HG03342 (cell line): ENCODE data around the gene AFF4.
"Not testable (repeated sequence)": the region's sequence is repeated elsewhere in the genome, so short reads cannot be mapped to it uniquely, and the experiment has no call there.

Experiments used
- ATAC-seq: cut with Tn5 transposase; IDR thresholded peaks from one replicate; pipeline ENCODE4 v1.9.1; 2021; ENCODE audit warnings: mild to moderate bottlenecking, moderate library complexity; ENCODE audit not compliant: unreplicated experiment

Gene AFF4

DNA sequence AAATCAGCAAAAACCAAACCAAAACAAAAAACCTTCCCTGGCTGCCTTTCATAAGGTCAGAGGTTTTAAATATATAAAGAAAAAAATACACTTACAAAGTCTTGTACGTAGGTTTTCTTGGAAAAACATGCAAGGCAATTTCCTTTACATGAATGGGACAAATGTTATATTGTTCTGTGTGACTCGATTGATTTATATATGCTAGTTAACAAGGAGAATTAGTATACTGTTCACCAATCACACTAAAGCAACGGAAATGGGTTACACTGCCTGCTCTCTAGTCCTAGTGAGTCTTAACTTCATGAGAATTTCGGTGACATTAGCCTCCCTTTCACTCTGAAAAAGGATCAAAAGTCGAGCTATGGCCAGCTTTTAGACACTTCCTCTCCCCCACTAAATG, 102.7 kb downstream of the AFF4 start:
- ATAC-seq, result no peak

DNA sequence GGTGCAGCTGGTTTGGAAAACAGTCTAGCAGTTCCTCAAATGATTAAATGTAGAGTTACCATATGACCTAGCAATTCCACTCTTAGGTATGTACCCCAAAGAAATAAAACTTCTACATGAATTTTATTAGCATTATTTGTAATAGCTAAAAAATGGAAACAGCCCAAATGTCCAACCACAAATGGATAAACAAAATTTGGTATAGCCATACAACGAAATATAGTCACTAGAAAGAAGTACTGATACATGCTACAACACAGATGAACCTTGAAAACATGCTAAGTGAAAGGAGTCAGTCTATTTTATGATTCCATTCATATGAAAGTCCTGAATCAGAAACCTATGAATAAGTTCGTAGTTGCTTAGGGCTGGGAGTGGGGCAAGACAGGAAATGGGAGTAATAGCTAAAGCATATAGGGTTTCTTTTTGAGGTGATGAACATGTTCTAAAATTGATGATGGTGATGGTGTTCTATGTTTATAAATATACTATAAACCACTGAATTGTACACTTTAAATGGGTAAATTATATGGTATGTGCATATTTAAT, 103.5 kb downstream of the AFF4 start:
- ATAC-seq, result no peak

DNA sequence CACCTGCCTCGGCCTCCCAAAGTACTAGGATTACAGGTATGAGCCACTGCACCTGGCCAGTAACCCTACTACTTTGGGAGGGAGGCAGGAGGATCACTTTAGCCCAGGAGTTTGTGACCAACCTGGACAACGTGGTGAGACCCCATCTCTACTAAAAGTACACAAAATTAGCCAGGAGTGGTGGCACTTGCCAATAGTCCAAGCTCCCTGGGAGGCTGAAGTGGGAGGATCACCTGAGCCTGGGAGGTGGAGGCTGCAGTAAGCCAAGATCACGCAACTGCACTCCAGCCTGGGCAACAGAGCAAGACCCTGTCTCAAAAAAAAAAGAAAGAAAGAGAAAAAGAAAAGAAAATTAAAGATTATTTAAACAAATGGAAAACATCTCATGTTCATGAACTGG, 107.4 kb downstream of the AFF4 start:
- no peak for ATAC-seq

DNA sequence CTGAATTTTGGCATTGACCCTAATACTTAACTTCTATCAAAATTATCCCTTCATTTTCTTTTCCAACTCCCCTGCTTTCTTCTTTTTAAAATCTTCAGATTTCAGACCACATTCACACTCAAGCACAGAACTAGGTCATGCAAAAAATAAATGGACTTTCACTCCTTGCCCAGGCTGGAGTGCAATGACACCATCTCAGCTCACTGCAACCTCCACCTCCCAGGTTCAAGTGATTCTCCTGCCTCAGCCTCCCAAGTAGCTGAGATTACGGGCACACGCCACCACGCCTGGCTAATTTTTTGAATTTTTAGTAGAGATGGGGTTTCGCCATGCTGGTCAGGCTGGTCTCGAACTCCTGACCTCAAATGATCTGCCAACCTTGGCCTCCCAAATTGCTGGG, 108.4 kb downstream of the AFF4 start:
- ATAC-seq, result not testable (repeated sequence)

DNA sequence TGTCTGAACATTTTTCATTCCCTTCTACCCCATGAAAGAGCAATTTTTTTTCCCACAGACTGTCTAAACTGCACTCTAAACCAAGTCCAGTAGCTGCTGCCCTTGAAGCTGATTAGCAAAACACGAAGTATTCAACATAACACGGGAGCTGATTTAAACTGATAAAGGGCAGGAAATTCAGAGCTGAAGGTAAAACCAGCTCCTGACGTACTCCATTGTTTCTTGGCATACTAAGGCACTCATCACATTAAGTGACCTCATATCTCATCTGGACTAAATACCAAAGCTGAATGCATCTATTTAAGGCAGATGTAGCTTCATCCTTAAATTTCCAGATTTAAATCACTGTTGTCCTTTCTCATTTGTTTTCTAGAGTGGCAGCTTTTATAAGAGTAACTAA, 109.1 kb downstream of the AFF4 start:
- ATAC-seq, result no peak

DNA sequence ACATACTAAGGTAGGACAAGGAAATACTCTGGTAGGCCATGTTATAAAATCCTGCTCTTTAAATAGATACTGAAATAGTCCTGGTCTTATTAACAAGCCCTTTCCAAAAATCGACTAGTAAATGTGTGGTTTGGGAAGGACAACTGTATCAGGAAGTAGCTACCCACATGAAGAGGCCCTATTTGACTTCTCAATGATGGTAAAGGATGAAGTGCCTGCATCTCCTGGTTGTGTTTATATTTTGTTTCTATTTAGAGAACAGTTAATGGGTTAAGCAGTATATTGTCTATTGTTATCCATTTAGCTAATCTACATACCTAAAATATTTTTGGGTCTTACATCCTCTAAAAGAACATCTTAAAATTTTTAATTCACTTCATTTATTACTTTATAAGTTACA, 109.6 kb downstream of the AFF4 start:
- ATAC-seq, result no peak

DNA sequence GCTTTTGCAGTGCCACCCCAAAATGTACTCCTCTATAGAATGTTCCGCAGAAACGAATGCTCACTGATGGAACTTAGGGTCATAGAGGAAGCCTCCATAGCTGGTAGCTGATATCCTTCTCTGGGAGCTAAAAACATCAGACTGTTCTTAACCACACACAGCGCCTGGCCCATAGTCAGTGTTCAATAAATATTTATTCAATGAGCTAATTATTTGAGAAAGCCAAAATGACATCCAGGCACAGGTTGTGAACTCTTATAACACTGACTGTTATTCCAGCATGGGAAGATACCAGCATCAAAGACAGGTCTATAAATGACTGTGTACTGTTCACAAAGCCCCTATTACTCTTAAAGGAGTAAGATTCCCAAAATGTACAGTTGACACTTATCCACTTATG, 110.1 kb downstream of the AFF4 start:
- ATAC-seq, result no peak

DNA sequence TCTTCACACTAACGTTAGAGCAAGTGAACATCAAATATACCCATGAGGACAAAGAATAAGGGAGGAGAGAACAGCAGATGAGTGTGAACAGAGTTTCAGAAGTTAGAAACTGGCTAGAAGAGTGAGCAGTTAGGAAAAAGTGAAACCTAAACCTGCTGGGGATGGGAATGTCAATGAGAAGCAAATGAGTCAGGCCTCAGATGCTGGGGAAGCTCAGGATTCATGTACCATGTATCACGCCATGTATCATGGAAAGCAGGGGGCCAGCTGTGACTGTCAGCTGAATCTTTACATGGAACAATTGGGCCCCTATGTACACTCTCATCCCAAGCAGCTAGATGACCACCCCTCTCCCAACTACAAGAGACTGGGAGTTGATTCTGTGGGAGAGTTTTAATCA, 113.4 kb downstream of the AFF4 start:
- no peak for ATAC-seq

DNA sequence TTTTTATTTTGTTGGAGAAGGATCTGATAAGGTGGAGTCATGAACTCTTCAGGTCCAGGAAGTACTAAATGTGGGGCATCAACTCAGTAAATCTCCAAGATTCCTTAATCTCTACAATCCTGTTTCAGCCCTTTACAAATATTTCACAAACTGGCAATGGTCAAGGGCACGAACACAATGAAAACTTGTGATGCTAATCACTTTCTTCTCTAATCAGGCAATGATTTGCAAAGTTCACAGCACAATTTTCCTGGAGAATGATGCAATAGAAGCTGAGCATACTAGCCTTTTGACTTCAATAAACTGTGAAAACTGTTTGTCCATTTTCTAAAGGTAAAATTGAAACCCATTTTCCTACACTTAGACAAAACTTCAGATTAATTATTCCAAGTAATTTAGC, 114.1 kb downstream of the AFF4 start:
- no peak for ATAC-seq

DNA sequence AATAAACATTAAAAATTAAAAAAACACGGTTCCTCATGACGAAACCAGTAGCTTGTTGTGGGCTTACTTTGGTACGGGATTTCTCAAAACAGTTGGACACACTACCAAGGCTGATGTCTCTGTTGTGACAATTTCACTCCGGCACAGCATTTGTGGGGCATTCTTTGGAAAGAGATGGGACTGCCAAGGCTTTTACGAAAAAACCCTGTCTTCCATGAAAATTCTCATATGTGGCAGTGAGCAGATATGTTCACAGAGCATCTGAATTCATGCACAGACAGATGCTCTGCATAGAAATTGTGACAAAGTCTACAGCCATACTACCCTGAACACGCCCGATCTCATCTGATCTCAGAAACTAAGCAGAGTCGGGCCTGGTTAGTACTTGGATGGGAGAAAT, 115.2 kb downstream of the AFF4 start:
- ATAC-seq, result no peak

DNA sequence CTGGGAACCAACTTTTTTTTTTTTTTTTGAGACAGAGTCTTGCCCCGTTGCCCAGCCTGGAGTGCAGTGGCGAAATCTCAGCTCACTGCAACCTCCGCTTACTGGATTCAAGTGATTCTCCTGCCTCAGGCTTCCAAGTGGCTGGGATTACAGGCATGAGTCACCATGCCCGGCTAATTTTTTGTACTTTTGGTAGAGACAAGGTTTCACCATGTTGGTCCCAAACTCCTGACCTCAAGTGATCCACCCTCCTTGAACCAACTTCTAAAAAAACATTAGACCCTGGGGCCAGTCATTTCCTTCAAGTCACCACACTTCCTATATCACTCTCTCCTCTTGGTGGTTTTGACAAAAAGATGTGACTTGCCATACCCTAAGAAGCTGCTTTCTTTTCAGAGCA, 122.1 kb downstream of the AFF4 start:
- no peak for ATAC-seq

DNA sequence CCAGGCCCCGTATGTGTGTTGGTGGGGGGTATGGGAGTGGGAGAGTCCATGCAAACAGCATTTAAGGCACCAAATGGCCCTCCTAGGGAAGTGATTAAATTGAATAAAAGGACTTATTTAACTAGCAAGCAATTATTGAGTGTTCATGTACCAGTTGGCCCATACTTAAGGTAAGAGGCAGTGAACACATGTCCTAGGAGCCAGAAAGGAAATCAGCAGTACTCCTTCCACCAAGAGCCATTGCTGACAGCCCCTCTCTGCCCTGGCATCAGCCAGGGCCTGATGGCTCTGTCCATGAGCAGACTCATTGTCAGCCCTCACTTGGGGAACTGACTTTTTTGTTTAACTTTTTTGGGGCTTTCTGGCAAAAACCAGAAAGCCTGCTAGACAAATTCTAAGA, 122.5 kb downstream of the AFF4 start:
- ATAC-seq, result no peak

DNA sequence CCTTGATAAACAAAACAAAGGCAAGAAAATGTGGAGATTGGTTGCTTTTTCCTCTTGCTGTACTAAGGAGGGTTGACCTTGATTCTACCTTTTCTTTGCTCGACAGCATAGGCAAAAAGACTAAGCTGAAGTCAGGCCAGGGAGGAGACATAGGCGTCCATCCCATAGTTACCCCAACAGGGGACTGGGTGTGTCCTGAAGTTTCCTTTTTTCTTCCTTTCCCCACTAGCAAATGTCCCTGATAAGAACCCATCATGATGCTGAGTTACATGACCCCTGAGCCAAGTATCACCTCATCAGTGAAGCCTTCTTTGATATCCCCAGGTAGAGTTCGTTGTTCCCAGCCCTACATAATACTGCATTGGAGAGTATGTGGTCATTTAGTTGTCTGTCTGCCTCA, 123.1 kb downstream of the AFF4 start:
- ATAC-seq, result no peak

DNA sequence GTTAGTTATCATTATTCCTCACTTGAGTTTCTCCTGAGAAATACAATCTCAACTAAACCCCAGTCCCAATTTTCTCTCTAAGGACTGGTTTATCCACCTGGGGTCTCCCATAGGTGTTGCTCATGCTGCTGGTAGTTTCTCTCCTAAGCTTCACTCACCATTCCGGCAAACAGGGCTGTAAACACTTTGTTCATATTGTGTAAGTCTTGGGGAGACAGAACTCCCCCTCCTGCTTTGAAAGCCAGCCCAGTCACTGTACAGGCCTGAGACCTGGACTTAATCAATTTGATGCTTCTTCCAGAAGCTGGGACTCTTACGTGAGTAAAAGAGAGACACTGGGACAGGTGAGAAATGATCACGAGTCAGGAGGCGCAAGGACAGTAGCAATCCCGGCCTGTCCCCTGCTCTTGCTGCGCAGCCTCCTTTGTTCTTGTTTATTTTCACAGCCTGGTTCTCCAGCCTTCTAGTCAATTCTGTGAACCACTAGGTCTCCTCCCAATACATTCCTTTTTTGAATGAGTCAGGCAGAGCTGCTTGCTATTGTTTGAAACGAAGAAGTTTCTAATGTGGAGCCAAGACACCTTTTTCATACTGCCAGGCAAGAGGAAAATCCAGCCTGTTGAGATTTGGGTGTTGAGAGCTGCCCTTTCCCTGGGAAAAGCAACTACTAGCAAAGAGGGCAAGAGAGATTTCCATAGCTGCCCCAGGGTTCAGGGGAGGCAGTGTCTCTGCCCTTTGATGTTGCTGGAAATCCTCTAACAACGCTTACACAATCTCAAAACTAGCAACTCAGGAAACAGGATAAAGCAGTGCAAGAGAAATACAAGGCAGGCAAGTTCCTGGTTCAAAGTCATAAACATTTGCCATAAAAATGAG, 123.8 kb downstream of the AFF4 start:
- no peak for ATAC-seq

DNA sequence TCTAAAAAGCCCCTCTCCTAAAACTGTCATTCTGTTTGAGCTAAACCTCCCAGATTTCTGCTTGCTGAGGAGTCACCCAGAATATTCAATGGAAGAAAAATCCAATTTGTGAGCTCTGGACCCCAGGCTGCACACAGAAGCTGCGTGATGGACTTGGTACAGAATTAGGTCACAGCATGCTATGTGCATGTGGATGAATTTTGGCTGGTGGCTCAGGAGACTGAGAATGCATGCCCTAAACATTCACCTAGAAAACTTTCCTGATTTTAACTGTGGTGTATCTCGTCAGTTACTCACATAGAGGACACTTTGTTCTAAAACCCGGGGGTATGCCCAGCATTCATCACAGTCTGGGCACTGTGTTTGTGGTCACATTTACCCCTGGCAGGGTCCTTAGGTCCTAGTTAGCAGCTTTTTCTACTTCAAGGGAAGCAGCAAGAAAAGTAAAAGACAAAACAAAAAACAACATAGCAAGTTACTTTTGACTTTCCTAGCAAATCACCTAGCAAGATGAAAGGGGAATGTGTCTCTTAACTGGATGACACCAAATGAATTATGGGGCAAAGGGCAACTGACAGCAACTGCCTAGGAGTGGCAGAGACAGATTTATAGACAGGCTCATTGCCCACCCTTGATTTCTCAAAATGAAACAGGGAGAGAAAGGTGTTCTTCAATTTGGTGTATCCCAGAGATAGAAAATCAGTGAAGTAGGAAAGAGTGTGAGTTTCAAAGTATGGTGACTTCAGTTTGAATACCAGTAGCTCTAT, 124.7 kb downstream of the AFF4 start:
- ATAC-seq, result no peak

DNA sequence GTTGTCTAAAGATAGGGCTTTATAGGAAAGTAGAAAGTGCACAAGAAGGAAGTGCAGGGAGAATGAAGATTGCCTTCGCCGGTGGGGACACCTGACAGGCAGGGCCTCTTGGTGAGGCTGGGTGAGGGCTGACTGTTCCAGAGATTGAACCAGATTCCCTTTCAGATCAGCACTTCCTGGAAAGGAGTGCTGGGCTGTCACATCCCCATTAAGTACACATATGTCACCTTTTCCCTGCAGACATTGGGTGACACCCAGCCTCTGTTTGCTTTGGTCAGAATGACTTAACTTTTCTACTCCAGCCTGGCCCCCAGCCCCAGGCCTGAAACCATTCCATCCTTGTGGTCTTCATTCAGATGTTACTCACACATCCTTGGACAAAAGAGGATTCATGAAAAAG, 125.6 kb downstream of the AFF4 start:
- no peak for ATAC-seq

DNA sequence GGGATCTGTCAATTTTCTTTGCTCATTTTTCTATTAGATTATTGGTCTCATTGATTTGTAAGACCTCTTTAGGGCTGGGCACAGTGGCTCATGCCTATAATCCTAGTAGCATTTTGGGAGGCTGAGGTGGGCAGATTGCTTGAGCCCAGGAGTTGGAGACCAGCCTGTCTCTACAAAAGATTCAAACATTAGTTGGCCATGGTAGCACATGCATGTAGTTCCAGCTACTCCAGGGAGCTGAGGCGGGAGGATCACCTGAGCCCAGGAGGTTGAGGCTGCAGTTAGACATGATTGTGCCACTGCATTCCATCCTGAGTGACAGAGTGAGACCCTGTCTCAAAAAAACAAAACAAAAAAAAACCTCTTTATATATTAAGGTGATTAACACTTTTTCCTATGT, 126.6 kb downstream of the AFF4 start:
- ATAC-seq, result no peak

DNA sequence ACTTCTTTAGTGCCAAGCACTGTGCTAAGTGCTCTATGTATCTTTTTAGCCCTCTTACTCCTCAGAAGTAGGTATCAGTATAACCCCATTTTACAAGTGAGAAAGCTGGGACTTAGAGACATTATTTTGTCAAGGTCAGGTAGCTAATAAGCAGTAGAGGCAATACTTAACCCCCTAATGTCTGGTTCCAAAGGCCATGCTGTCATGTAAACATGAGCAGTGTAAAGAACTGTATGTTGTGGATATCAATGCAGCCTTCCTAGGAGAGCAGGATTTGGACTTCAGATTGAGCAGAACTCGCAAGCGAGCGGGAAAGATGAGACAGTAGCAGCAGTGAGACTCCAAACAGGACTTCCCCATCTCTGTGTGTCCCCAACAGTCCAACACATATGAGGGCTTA, 129.4 kb downstream of the AFF4 start:
- no peak for ATAC-seq

DNA sequence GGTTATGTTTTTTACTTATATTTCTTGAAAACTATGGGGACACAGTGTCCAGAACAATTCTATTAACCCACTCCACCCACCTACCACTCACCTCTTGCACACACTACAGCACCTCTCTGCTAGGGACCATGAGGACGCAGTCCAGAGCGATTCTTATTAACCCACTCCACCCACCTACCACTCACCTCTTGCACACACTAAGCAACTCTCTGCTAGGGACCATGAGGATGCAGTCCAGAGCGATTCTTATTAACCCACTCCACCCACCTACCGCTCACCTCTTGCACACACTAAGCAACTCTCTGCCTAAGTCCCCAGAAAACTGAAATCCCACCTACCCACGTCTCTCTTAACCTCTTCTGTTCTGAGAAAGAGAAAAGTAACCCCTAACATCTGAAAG, 130.8 kb downstream of the AFF4 start:
- no peak for ATAC-seq

DNA sequence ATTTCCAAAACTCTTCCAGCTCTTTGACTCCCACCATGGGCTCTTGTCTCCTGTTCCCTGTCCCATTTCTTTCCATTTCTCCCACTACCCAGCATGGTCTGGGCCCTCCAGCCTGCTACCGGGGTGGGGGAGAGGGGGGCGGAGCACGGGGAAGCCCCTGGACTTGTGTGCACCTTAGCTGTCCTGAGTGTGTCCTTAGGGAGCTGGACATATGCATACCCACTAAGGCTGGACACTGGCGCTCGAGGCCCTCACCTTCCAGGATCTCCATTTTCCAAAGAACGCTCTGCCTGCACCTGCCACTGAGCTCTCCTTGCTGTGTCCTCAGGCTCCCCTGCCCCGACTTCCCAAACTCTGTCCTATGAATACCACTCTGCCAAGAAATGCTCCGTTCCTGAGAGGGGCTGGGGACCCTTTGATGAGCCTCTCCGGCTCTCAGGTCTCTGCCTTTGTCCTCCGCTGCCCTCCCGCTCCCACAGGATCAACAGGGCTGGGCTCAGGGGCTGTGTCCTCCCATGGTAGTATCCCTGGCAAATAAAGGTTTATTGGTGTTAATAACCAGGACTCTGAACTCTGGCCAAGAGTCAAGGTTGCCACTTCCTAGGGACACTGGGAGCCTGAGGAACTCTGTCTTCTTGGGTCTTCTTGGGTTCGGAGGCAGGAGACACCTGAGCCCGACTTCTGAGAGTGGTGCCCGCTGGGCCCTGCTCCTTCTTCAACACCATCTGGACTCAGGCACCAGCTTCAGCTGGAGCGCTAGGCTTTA, 132.2 kb downstream of the AFF4 start:
- ATAC-seq, result no peak

DNA sequence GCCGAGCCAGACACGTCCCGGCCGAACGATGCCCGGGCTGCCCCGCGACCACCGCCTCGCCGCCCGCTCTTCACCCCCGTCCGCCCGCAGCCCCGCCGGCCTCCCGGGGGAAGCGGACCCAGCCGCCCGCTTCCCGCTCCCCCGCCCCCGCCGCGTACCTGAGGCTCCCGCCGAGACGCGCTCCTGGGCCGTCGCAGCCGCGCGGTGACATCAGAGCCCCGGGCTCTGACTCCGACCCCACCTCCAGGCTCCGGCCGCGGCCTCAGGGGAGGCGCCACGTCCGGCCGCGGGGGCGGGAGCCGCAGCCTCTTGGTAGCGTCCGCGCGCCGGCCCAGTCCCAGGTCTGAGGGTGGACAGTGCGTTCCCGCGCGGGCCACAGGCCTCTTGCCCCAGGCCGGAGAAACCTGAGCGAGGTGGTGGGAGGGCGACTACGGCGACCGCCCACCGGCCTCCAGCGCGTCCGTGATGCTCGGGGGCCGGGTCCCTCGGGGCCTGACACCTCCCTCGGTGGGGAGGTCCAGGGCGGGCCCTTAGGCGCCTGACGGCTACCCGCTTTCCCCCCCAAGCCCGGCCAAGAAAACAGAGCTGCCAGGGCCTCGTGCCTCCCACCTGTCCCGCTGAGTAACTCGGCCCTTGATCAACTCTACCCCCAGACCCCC, 132.9 kb downstream of the AFF4 start, which contains the start of gene SHROOM1:
Gene SHROOM1 (minus strand): TSS at position 212 of the 659 bp plus-strand sequence. CDS start 4,507 bp downstream, outside the sequence.
- peak; percentile 65 for ATAC-seq
